ENCODE measurements around the gene MARK4. TPM values are rescaled to one million over a fixed set of nuclear protein-coding genes. Genes with fewer than 3 reads are reported as not detected.

Gene MARK4
- total RNA-seq, 1 donor from 2014 or later = 16.7 TPM

DNA sequence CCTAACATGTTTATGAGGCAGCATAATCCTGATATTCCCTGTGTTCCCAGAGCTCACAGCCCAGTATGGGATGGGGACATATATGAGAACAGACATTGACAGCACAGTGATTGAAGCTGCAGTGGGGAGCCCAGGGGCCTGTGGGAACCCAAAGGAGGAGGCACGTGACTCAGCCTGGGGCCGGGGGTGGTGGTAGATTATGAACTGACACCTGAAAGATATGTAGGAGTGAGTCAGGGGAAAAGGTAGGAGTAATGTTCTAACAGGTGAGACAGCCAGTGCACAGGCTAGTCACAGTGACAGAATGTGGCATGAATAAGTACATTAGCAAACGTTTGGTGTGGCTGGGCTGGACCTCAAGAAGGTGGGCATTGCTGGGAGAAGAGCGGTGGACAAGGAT lies 42.6 kb downstream of the MARK4 start:
- Histone ChIP-seq H3K4me1 (no peaks in the 10 kb centered on the region), H3K4me3 (no peak overlapping the region), H3K27ac (no peak overlapping the region), H3K9me3 (no peaks in the 10 kb centered on the region), H3K36me3 (peaks cover 0 to 59% of the 10 kb centered on the region in 2 donors), H3K27me3 (no peaks in the 10 kb centered on the region)
- no peak for DNase-seq (ENCODE audit: extremely low spot score in 2 of 2)
- intact Hi-C loops (cut with DNase I) = no loop called here
- TF ChIP-seq POLR2A (IDR thresholded peaks at IDR 0.05) (no peak), POLR2AphosphoS5 (IDR thresholded peaks at IDR 0.05; ENCODE audit: insufficient read depth in 1 of 2, low read depth in 1 of 2) (no peak), CTCF (IDR thresholded peaks at IDR 0.05) (no peak)

- peaks cover 0 to 59% of the 10 kb centered on the region in 2 donors for H3K36me3 ChIP-seq
- DNase-seq (ENCODE audit: extremely low spot score in 2 of 2) = no peak
- no peaks in the 10 kb centered on the region for H3K27me3 ChIP-seq
- TF ChIP-seq POLR2A (IDR thresholded peaks at IDR 0.05) (no peak), POLR2AphosphoS5 (IDR thresholded peaks at IDR 0.05; ENCODE audit: insufficient read depth in 1 of 2, low read depth in 1 of 2) (no peak), CTCF (IDR thresholded peaks at IDR 0.05) (no peak)
- H3K4me1 ChIP-seq = no peaks in the 10 kb centered on the region
- intact Hi-C loops (cut with DNase I) = no loop called here
- H3K9me3 ChIP-seq = no peaks in the 10 kb centered on the region
- H3K4me3 ChIP-seq = no peak overlapping the region
- H3K27ac ChIP-seq = no peak overlapping the region
Measured at GRCh38 chr19:45294291-45295029, 43.4 kb downstream of the MARK4 start.

DNA sequence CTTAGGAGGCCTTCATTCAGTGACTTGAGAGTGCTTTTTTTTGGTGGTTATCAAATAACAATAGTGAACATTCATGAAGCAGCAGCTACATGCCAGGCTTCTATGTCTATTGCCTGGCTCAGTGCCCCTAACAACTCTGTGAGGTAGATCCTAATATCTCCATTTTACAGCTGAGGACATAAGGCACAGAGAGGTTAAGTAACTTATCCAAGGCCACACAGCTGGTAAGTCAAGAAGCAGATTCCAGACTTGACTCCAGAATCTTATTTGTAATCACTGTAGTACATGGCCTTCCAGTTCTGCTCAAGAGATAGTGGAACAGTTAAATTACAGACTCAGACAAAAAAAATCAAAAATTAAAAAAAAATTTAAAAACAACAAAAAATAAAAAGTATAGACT lies 44.8 kb downstream of the MARK4 start:
- DNase-seq (ENCODE audit: extremely low spot score in 2 of 2) = no peak
- TF ChIP-seq POLR2A (IDR thresholded peaks at IDR 0.05) (no peak), POLR2AphosphoS5 (IDR thresholded peaks at IDR 0.05; ENCODE audit: insufficient read depth in 1 of 2, low read depth in 1 of 2) (no peak), CTCF (IDR thresholded peaks at IDR 0.05) (no peak)
- Histone ChIP-seq H3K4me1 (no peaks in the 10 kb centered on the region), H3K27me3 (no peaks in the 10 kb centered on the region), H3K4me3 (no peak overlapping the region), H3K9me3 (no peaks in the 10 kb centered on the region), H3K36me3 (peaks cover 0 to 63% of the 10 kb centered on the region in 2 donors), H3K27ac (no peak overlapping the region)
- intact Hi-C loops (cut with DNase I) = no loop called here

- no peak for TF ChIP-seq POLR2AphosphoS5 (IDR thresholded peaks at IDR 0.05; ENCODE audit: insufficient read depth in 1 of 2, low read depth in 1 of 2)
- no peak for TF ChIP-seq CTCF (IDR thresholded peaks at IDR 0.05)
- TF ChIP-seq POLR2A (IDR thresholded peaks at IDR 0.05) = no peak
- peaks cover 0 to 58% of the 10 kb centered on the region in 2 donors for H3K36me3 ChIP-seq
- no peak overlapping the region for H3K4me3 ChIP-seq
- no peak overlapping the region for H3K27ac ChIP-seq
- H3K9me3 ChIP-seq = no peaks in the 10 kb centered on the region
- intact Hi-C loops (cut with DNase I) = no loop called here
- DNase-seq (ENCODE audit: extremely low spot score in 2 of 2) = no peak
- no peaks in the 10 kb centered on the region for H3K4me1 ChIP-seq
- no peaks in the 10 kb centered on the region for H3K27me3 ChIP-seq
Measured at GRCh38 chr19:45296355-45296754, 45.3 kb downstream of the MARK4 start.

GRCh38 chr19:45297674-45298073 lies 46.6 kb downstream of the MARK4 start:
- intact Hi-C loops (cut with DNase I) = no loop called here
- TF ChIP-seq CTCF (IDR thresholded peaks at IDR 0.05) = no peak
- no peak for TF ChIP-seq POLR2A (IDR thresholded peaks at IDR 0.05)
- no peak for TF ChIP-seq POLR2AphosphoS5 (IDR thresholded peaks at IDR 0.05; ENCODE audit: insufficient read depth in 1 of 2, low read depth in 1 of 2)
- no peaks in the 10 kb centered on the region for H3K27me3 ChIP-seq
- H3K4me1 ChIP-seq = no peaks in the 10 kb centered on the region
- peaks cover 0 to 48% of the 10 kb centered on the region in 2 donors for H3K36me3 ChIP-seq
- no peaks in the 10 kb centered on the region for H3K9me3 ChIP-seq
- H3K27ac ChIP-seq = no peak overlapping the region
- H3K4me3 ChIP-seq = no peak overlapping the region
- no peak for DNase-seq (ENCODE audit: extremely low spot score in 2 of 2)
